ENCODE measurements around the gene SNRK. TPM values are rescaled to one million over a fixed set of nuclear protein-coding genes. Genes with fewer than 3 reads are reported as not detected.

Gene SNRK
- total RNA-seq, 1 experiment from 2014 or later: 12.0 TPM

DNA sequence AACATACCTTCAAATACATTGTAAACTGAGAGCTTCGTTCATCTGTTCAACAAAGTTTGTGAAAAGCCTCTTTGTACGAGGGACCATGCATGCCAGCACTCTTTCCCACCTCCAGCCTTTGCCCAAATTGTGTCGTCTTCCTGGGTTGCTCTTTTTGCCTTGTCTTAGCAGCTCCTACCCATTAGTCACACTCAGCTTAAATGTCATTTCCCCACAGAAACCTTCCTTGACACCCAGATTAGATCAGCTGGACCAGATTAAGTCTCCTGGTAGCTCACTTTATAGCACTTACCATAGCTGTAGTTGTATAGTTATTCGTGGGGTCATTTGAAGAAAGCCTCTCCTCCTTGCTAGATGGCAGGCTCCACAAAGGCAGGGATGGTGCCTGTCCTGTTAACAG, 24.1 kb upstream of the SNRK start:
- H3K27ac Mint-ChIP-seq: no peak overlapping the region
- Histone ChIP-seq H3K4me2 (ENCODE audit: insufficient read depth, insufficient read length, low read length) (no peak overlapping the region), H3T11ph (ENCODE audit: low read length) (no peak overlapping the region), H2BK12ac (ENCODE audit: insufficient read length, low read depth, low read length) (no peak overlapping the region), H3K27ac (ENCODE audit: insufficient read length, low read depth, low read length) (no peak overlapping the region), H2BK20ac (ENCODE audit: low read depth, low read length, poor library complexity, severe bottlenecking) (no peak overlapping the region), H4K20me1 (ENCODE audit: control insufficient read depth, insufficient read depth, insufficient read length) (no peaks in the 10 kb centered on the region), H4K8ac (replicated peaks; ENCODE audit: insufficient read length, low read depth, low read length) (no peak overlapping the region), H2BK120ac (ENCODE audit: low read depth, low read length, poor library complexity, severe bottlenecking) (no peak overlapping the region), H3K23ac (ENCODE audit: insufficient read length, low read depth, low read length) (no peak overlapping the region), H3K4me1 (ENCODE audit: insufficient read depth, low read length) (peaks cover 3% of the 10 kb centered on the region; the same call in 1 of the 2 replicates), H4K5ac (ENCODE audit: insufficient read length, low read depth, low read length) (no peak overlapping the region), H4K91ac (ENCODE audit: insufficient read length, low read depth, low read length) (no peak overlapping the region), H3K18ac (ENCODE audit: insufficient read length, low read depth, low read length) (no peak overlapping the region), H2AK5ac (ENCODE audit: insufficient read length, low read length) (no peak overlapping the region), H3K56ac (ENCODE audit: insufficient read length, low read depth, low read length) (no peak overlapping the region), H2BK15ac (ENCODE audit: low read depth, low read length) (no peak overlapping the region), H3K27me3 (ENCODE audit: insufficient read depth, low read length) (no peaks in the 10 kb centered on the region; the same call in 1 of the 2 replicates), H3K9ac (ENCODE audit: extremely low read depth, insufficient read length, low read length) (no peak overlapping the region), H3K4ac (ENCODE audit: low read depth, low read length) (no peak overlapping the region), H3K23me2 (ENCODE audit: insufficient read length, low read depth, low read length, poor library complexity, severe bottlenecking) (no peaks in the 10 kb centered on the region), H3K9me3 (ENCODE audit: control insufficient read depth, low read depth, low read length) (no peaks in the 10 kb centered on the region), H3K79me1 (ENCODE audit: insufficient read depth, low read depth, low read length, poor library complexity, severe bottlenecking) (no peaks in the 10 kb centered on the region), H3K14ac (ENCODE audit: insufficient read depth, low read length) (no peak overlapping the region), H2BK5ac (ENCODE audit: insufficient read length, low read length) (no peak overlapping the region), H2AFZ (ENCODE audit: low read length) (no peak overlapping the region), H3K79me2 (ENCODE audit: insufficient read depth, low read length) (no peaks in the 10 kb centered on the region)
- no CpG with 5 or more reads among the region's 4 CpGs for WGBS (ENCODE audit: extremely low coverage, insufficient read length, low lambda C conversion rate)
- H3K36me3 Mint-ChIP-seq (ENCODE audit: insufficient read depth in 1 of 3, low read depth in 3 of 3): no peaks in the 10 kb centered on the region
- no peaks in the 10 kb centered on the region for H3K9me3 Mint-ChIP-seq
- H3K27me3 Mint-ChIP-seq (ENCODE audit: low read depth): peaks cover 5% of the 10 kb centered on the region
- DNase-seq: no peak
- TF ChIP-seq, protein P1, sequence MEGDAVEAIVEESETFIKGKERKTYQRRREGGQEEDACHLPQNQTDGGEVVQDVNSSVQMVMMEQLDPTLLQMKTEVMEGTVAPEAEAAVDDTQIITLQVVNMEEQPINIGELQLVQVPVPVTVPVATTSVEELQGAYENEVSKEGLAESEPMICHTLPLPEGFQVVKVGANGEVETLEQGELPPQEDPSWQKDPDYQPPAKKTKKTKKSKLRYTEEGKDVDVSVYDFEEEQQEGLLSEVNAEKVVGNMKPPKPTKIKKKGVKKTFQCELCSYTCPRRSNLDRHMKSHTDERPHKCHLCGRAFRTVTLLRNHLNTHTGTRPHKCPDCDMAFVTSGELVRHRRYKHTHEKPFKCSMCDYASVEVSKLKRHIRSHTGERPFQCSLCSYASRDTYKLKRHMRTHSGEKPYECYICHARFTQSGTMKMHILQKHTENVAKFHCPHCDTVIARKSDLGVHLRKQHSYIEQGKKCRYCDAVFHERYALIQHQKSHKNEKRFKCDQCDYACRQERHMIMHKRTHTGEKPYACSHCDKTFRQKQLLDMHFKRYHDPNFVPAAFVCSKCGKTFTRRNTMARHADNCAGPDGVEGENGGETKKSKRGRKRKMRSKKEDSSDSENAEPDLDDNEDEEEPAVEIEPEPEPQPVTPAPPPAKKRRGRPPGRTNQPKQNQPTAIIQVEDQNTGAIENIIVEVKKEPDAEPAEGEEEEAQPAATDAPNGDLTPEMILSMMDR (conservative IDR thresholded peaks at IDR 0.05): no peak
- H3K4me1 Mint-ChIP-seq: peaks cover 12 to 15% of the 10 kb centered on the region in 2 experiments
- H3K4me3 Mint-ChIP-seq: no peak overlapping the region
